ENCODE data around the gene IFNA10. TPM values are rescaled to one million over a fixed set of nuclear protein-coding genes. Genes with fewer than 3 reads are reported as not detected.

The IFNA10 gene
- total and polyA plus RNA-seq, 10 of the 15 experiments (the other 5 are each of a cell fraction or from before 2014, with no cell fraction given) = not detected

GRCh38 chr9:21160178-21160577 lies 46.8 kb downstream of the IFNA10 start (continued):
- peak; percentile 95 for TF ChIP-seq RUNX3 (IDR thresholded peaks at IDR 0.05; ENCODE audit: low read length)
- 0 out of 2 replicates have a peak, but pooled peaks have one; percentile 15 for TF ChIP-seq JUNB (IDR thresholded peaks at IDR 0.05)
- TF ChIP-seq SPI1 (IDR thresholded peaks at IDR 0.05; ENCODE audit: borderline replicate concordance, insufficient read depth, low read depth, low read length) = peak; percentile 38; the same call in 1 of the 2 replicates
- 0 out of 2 replicates have a peak, but pooled peaks have one; percentile 18 for TF ChIP-seq MEF2A (IDR thresholded peaks at IDR 0.05; ENCODE audit: insufficient read depth, low read depth, low read length)

Small RNAs within 50 kb of the gene (small RNA-seq; reads per million reads assigned to genes)
- not detected for gene RF00019

Other genes with a start within 250 kb of the IFNA10 start
Only the 7 nearest of the 16 such genes appear.
- not detected in 2 replicates for gene IFNW1, start 65.3 kb downstream of the IFNA10 start, total RNA-seq (2014; rRNA removed)
- gene IFNW1, start 65.3 kb downstream of the IFNA10 start, total RNA-seq (2014; rRNA removed; fragmentation: Illumina TruSeq; extraction: Trizol) = not detected in 2 replicates
- gene IFNW1, start 65.3 kb downstream of the IFNA10 start, total RNA-seq (2021) = not detected in 2 replicates
- gene IFNW1, start 65.3 kb downstream of the IFNA10 start, polyA plus RNA-seq (2011; rRNA removed) = not detected in 2 replicates
- gene IFNW1, start 65.3 kb downstream of the IFNA10 start, polyA plus RNA-seq (2014; fragmentation: Illumina TruSeq; extraction: Trizol) = not detected in 2 replicates
- gene IFNW1, start 65.3 kb downstream of the IFNA10 start, polyA plus RNA-seq (2014; fragmentation: Nextera tagmentation; extraction: Ambion mirVana) = under 1 TPM in 1 of 2 experiments, not detected in 1; 0.09 TPM
- not detected in 2 replicates for gene IFNW1, start 65.3 kb downstream of the IFNA10 start, polyA plus RNA-seq (2014; rRNA removed)
- gene IFNW1, start 65.3 kb downstream of the IFNA10 start, polyA plus RNA-seq (2016; fragmentation: Nextera tagmentation; extraction: Ambion mirVana) = under 1 TPM; 0.06 to 0.11 TPM
- not detected in 2 replicates for gene IFNA21, start 40.5 kb downstream of the IFNA10 start, total RNA-seq (2014; rRNA removed)
- gene IFNA21, start 40.5 kb downstream of the IFNA10 start, total RNA-seq (2014; rRNA removed; fragmentation: Illumina TruSeq; extraction: Trizol) = not detected in 2 replicates
- gene IFNA21, start 40.5 kb downstream of the IFNA10 start, total RNA-seq (2021) = not detected in 2 replicates
- gene IFNA21, start 40.5 kb downstream of the IFNA10 start, polyA plus RNA-seq (2011; rRNA removed) = not detected in 2 replicates
- gene IFNA21, start 40.5 kb downstream of the IFNA10 start, polyA plus RNA-seq (2014; fragmentation: Illumina TruSeq; extraction: Trizol) = not detected in 2 replicates
- gene IFNA21, start 40.5 kb downstream of the IFNA10 start, polyA plus RNA-seq (2014; fragmentation: Nextera tagmentation; extraction: Ambion mirVana) = not detected
- gene IFNA21, start 40.5 kb downstream of the IFNA10 start, polyA plus RNA-seq (2014; rRNA removed) = not detected in 2 replicates
- not detected for gene IFNA21, start 40.5 kb downstream of the IFNA10 start, polyA plus RNA-seq (2016; fragmentation: Nextera tagmentation; extraction: Ambion mirVana)
- gene IFNA4, start 19.6 kb downstream of the IFNA10 start, total RNA-seq (2014; rRNA removed) = not detected in 2 replicates
- gene IFNA4, start 19.6 kb downstream of the IFNA10 start, total RNA-seq (2014; rRNA removed; fragmentation: Illumina TruSeq; extraction: Trizol) = not detected in 2 replicates
- not detected in 2 replicates for gene IFNA4, start 19.6 kb downstream of the IFNA10 start, total RNA-seq (2021)
- gene IFNA4, start 19.6 kb downstream of the IFNA10 start, polyA plus RNA-seq (2011; rRNA removed) = not detected in 2 replicates
- gene IFNA4, start 19.6 kb downstream of the IFNA10 start, polyA plus RNA-seq (2014; fragmentation: Illumina TruSeq; extraction: Trizol) = 0.63 TPM in 1 of 2 replicates, not detected in the other
- gene IFNA4, start 19.6 kb downstream of the IFNA10 start, polyA plus RNA-seq (2014; fragmentation: Nextera tagmentation; extraction: Ambion mirVana) = not detected
- not detected in 2 replicates for gene IFNA4, start 19.6 kb downstream of the IFNA10 start, polyA plus RNA-seq (2014; rRNA removed)
- not detected for gene IFNA4, start 19.6 kb downstream of the IFNA10 start, polyA plus RNA-seq (2016; fragmentation: Nextera tagmentation; extraction: Ambion mirVana)
- gene IFNA7, start 4.9 kb downstream of the IFNA10 start, total RNA-seq (2014; rRNA removed) = not detected in 2 replicates
- gene IFNA7, start 4.9 kb downstream of the IFNA10 start, total RNA-seq (2014; rRNA removed; fragmentation: Illumina TruSeq; extraction: Trizol) = not detected in 2 replicates
- gene IFNA7, start 4.9 kb downstream of the IFNA10 start, total RNA-seq (2021) = not detected in 2 replicates
- not detected in 2 replicates for gene IFNA7, start 4.9 kb downstream of the IFNA10 start, polyA plus RNA-seq (2011; rRNA removed)
- gene IFNA7, start 4.9 kb downstream of the IFNA10 start, polyA plus RNA-seq (2014; fragmentation: Illumina TruSeq; extraction: Trizol) = not detected in 2 replicates
- not detected for gene IFNA7, start 4.9 kb downstream of the IFNA10 start, polyA plus RNA-seq (2014; fragmentation: Nextera tagmentation; extraction: Ambion mirVana)
- gene IFNA7, start 4.9 kb downstream of the IFNA10 start, polyA plus RNA-seq (2014; rRNA removed) = not detected in 2 replicates
- not detected for gene IFNA7, start 4.9 kb downstream of the IFNA10 start, polyA plus RNA-seq (2016; fragmentation: Nextera tagmentation; extraction: Ambion mirVana)
- gene IFNA16, start 10.2 kb upstream of the IFNA10 start, total RNA-seq (2014; rRNA removed) = not detected in 2 replicates
- not detected in 2 replicates for gene IFNA16, start 10.2 kb upstream of the IFNA10 start, total RNA-seq (2014; rRNA removed; fragmentation: Illumina TruSeq; extraction: Trizol)
- gene IFNA16, start 10.2 kb upstream of the IFNA10 start, total RNA-seq (2021) = not detected in 2 replicates
- gene IFNA16, start 10.2 kb upstream of the IFNA10 start, polyA plus RNA-seq (2011; rRNA removed) = not detected in 2 replicates
- gene IFNA16, start 10.2 kb upstream of the IFNA10 start, polyA plus RNA-seq (2014; fragmentation: Illumina TruSeq; extraction: Trizol) = not detected in 2 replicates
- gene IFNA16, start 10.2 kb upstream of the IFNA10 start, polyA plus RNA-seq (2014; fragmentation: Nextera tagmentation; extraction: Ambion mirVana) = not detected
- not detected in 2 replicates for gene IFNA16, start 10.2 kb upstream of the IFNA10 start, polyA plus RNA-seq (2014; rRNA removed)
- gene IFNA16, start 10.2 kb upstream of the IFNA10 start, polyA plus RNA-seq (2016; fragmentation: Nextera tagmentation; extraction: Ambion mirVana) = not detected
- not detected in 2 replicates for gene IFNA17, start 21.1 kb upstream of the IFNA10 start, total RNA-seq (2014; rRNA removed)
- not detected in 2 replicates for gene IFNA17, start 21.1 kb upstream of the IFNA10 start, total RNA-seq (2014; rRNA removed; fragmentation: Illumina TruSeq; extraction: Trizol)
- gene IFNA17, start 21.1 kb upstream of the IFNA10 start, total RNA-seq (2021) = not detected in 2 replicates
- gene IFNA17, start 21.1 kb upstream of the IFNA10 start, polyA plus RNA-seq (2011; rRNA removed) = not detected in 2 replicates
- gene IFNA17, start 21.1 kb upstream of the IFNA10 start, polyA plus RNA-seq (2014; fragmentation: Illumina TruSeq; extraction: Trizol) = not detected in 2 replicates
- gene IFNA17, start 21.1 kb upstream of the IFNA10 start, polyA plus RNA-seq (2014; fragmentation: Nextera tagmentation; extraction: Ambion mirVana) = not detected
- gene IFNA17, start 21.1 kb upstream of the IFNA10 start, polyA plus RNA-seq (2014; rRNA removed) = not detected in 2 replicates
- not detected for gene IFNA17, start 21.1 kb upstream of the IFNA10 start, polyA plus RNA-seq (2016; fragmentation: Nextera tagmentation; extraction: Ambion mirVana)
- gene IFNA14, start 32.9 kb upstream of the IFNA10 start, total RNA-seq (2014; rRNA removed) = not detected in 2 replicates
- gene IFNA14, start 32.9 kb upstream of the IFNA10 start, total RNA-seq (2014; rRNA removed; fragmentation: Illumina TruSeq; extraction: Trizol) = not detected in 2 replicates
- gene IFNA14, start 32.9 kb upstream of the IFNA10 start, total RNA-seq (2021) = not detected in 2 replicates
- not detected in 2 replicates for gene IFNA14, start 32.9 kb upstream of the IFNA10 start, polyA plus RNA-seq (2011; rRNA removed)
- gene IFNA14, start 32.9 kb upstream of the IFNA10 start, polyA plus RNA-seq (2014; fragmentation: Illumina TruSeq; extraction: Trizol) = not detected in 2 replicates
- gene IFNA14, start 32.9 kb upstream of the IFNA10 start, polyA plus RNA-seq (2014; fragmentation: Nextera tagmentation; extraction: Ambion mirVana) = not detected
- not detected in 2 replicates for gene IFNA14, start 32.9 kb upstream of the IFNA10 start, polyA plus RNA-seq (2014; rRNA removed)
- gene IFNA14, start 32.9 kb upstream of the IFNA10 start, polyA plus RNA-seq (2016; fragmentation: Nextera tagmentation; extraction: Ambion mirVana) = not detected

Measured in GM12878 (cell line).